CMK (cell line): Measurements from ENCODE around the gene CPNE5.

Experiments used
- DNase-seq: peaks from one replicate; pipeline ENCODE4 v3.0.0-alpha.2; 2010; ENCODE audit warnings: low read depth

The CPNE5 gene

GRCh38 chr6:36791521-36792135, 47.6 kb downstream of the CPNE5 start:
- no peak for DNase-seq

GRCh38 chr6:36791085-36791484, 48.2 kb downstream of the CPNE5 start:
- DNase-seq = no peak

DNA sequence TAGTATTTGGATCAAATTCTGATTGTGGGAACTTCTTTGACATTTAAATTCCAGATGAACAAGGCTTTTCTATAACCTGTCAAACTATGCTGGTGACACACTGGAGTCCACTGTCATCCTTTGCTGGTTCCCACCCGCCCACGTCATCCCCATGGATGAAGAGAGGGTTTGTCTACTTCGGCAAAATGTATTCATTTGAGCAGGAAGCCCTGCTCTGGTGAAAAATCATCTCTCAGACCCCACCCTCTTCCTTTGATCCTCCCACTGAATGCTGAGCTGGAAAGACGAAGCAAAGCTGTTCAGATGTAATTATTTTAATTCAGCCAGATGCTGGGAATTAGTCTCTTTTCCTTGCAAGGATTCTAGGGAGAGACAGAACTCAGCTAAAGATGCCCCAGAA, 50.5 kb downstream of the CPNE5 start:
- DNase-seq = no peak

DNA sequence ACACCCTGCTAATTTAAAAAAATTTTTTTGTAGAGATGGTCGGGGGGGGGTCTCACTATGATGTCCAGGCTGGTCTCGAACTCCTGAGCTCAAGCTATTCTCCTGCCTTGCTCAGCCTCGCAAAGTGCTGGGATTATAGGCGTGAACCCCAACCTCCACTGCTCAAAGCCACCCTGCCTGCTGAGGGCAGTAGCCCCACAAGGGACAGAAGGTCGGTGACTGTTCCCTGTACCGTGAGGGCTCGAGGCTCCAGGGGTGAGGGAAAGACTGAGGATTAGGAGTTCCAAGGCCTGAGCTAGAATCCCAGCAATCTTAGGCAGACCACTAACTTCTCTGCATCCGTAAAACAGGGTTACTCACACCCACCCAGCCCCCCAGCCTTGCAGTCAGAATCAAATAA, 51.1 kb downstream of the CPNE5 start:
- no peak for DNase-seq

DNA sequence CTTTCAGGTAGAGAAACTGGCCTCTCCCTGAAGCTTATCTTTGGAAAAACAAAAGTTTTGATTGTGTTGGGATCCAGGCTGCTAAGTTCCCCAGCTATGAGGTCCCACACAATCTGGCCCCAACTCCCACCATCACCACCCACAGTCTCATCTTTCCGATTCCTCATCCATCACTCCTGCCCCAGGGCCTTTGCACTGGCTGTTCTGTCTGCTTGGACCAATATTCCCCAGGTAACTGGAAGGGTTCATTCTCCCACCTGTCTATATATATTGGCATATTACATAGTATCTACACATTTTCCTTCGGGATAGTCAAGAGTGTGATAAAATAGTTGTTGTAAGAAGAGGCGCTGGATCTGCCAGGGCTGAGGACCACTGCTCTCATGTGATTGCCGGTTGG, 52.0 kb downstream of the CPNE5 start:
- no peak for DNase-seq

DNA sequence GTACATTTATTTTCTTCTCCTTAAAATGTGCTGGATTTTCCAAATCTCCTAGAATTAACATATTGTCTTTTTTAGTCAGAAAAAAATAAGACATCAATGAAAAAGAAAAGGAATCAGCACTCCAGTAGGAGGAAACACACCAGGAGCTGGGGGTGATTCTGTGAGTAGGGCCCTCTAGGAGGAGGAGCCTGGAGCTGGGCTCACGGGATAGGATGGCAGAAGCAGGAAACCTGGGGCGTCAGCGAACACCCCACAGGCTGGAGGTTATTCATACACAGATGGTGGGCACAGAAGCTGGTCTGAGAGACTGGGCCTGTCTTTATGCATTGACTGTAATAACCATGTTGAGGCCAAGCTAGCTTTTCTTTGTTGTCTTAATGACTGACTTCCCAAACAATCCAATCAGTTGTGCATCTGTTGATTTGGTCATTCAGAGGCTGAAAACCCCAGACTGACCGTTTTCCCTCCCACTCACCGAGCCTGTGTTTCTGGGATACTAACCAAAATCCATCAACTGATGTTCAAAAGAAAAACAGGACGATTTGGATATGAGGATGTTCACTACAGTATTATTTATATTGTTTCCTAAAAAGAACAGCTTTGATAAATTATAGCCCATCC, 53.1 kb downstream of the CPNE5 start:
- no peak for DNase-seq

DNA sequence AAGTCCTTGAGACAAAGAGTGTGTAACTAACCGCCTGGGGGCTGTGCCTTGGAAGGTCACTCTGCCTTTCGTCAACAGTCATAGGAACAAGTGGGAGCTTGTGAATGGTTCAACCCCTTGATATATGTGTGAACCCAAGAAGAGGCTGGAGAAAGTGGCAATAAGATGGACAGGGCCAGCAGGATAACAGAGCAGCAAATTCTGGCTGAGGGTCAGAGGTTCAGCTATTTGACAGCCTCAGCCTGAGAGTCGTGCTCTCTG, 54.9 kb downstream of the CPNE5 start:
- DNase-seq = no peak

DNA sequence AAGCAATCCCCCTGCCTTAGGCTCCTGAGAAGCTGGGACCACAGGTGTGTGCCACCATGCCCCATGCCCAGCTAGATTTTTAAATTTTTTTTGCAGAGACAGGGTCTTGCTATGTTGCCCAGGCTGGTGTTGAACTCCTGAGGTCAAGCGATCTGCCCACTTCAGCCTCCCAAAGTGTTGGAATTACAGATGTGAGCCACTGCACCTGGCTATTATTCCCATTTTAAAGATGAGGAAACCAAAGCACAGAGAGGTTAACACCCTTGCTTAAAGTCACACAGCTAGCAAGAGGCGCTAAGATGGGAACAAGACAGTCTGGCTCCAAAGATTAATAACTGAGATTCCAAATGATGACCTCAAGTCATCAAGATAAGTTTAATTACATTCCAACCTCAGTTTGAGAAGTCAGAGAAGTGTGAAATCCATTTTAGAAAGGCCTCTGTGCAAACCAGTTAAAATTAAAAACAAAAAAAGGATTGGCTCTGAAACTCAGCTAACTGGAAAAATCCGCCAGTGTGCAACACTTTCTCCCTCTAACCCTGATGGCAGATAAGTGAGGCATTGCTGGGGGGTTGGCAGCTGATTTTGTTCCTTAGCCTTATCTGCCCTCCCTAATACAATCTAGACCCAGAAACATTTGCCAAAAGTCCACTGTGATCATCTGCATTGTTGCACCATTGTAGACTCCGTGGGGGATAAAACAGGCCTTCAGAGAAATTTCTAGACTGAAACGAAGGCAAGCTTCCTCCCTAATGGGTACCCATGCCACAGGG, 55.5 kb downstream of the CPNE5 start:
- no peak for DNase-seq

DNA sequence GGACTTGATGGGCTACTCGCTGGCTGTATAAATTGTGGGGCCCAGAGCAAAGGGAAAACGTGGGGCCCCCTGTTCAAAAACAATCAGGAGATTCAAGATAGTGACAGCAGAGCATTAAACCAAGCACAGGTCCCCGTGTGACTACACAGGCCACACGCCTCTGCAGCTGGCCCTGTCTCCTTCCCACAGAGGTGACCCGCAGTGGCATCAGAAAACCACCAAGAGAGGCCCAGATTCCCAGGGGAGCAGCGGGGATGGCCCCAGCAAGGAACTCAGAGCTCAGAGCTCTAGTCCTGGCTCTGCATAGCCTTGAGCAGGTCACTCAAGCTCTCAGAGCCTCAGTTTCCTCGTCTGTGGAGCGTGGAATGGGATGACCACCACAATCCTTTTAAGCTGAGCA, 57.6 kb downstream of the CPNE5 start:
- no peak for DNase-seq

DNA sequence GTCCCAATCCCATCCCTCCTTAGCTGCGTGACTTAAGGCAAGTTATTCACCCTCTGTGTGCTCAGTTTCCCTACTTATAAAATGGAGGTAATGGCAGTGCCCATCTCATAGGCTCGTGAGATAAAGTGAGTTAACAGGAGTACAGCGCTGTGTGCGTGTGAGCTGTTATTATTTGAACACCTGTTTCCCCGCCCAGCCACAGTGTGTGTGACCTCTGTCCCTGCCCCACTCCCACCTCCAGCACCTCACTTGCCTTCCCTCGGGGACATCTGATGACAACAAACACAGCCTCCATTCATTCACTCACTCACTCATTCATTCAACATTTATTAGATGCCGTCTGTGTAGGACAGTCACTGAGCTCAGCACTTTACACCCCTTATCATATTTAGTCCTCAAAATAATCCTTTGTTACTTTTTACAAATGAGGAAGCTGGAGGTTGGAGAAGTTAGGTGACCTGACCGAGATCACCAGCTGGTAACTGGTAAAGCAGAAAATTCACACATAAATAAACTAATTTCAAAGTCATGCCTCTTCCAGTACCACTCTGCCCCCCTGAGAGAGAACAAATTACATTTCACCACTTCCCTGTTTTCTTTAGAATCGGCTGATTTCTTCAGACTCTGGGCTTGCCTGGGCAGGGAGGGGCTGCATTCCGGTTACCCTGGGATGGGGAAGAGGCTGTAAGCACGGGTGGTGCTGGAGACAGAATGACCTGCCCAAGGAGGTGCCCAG, 58.6 kb downstream of the CPNE5 start:
- no peak for DNase-seq

DNA sequence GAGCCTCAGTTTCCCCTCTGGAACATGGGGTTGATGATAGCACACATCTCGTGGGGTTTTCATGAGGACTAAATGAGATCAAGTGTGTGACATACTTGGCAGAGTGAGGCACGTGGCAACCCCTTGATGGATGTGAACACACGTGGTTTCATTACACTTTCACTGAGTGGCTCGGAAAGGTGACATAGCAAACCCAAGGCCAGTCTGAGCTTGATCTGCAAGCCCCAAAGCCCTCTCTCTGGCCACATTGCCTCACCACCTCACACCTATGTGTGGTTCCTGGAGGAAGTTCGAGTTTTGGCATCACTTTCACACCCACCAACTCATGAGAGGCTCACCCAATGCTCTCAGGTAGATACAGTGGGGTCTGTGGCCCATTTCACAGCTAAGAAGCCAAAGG, 60.0 kb downstream of the CPNE5 start:
- no peak for DNase-seq

DNA sequence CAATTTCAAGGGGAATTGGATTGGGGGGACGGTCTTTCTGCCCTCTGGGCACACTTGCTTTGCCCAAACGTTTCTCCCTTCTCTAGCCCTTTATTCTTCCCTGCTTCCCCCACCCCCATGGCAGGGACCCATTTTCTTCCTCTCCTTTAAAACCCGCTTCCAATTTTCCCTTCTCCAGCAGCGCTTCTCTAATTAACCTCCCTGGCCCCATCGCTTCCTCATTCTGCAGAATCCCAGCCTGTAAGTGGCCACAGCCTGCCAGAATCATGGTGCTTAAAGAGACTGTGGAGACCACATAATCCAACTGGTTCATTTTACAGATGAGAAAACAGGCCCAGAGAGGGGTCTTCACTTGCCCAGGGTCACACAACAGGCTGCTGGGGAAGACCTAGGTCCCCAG, 61.4 kb downstream of the CPNE5 start:
- no peak for DNase-seq

GRCh38 chr6:36776167-36776566, 63.1 kb downstream of the CPNE5 start:
- no peak for DNase-seq

- no peak for DNase-seq
Measured at GRCh38 chr6:36774331-36774730, 64.9 kb downstream of the CPNE5 start.

GRCh38 chr6:36772397-36772796, 66.8 kb downstream of the CPNE5 start:
- peak; percentile 33 for DNase-seq

DNA sequence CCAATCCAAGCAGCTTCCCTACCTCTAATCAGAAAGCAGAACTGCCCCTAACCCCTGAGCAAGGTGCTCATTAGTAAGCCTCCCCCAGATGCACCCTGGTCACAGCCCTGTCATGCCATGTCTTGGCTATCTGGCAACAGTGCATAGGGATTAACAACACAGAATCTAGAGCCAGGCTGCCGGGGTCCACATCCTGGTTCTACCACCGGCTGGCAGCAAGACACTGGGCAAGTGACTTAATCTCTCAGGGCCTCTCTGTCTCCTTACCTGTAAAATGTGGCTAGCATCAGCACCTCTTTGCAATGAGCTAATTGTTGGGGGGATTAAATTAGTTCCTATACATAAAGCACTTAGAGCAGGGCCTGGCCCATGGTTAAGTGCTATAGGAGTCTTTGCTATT, 68.1 kb downstream of the CPNE5 start:
- no peak for DNase-seq

GRCh38 chr6:36769676-36770499, 69.4 kb downstream of the CPNE5 start:
- peak; percentile 84 for DNase-seq

DNA sequence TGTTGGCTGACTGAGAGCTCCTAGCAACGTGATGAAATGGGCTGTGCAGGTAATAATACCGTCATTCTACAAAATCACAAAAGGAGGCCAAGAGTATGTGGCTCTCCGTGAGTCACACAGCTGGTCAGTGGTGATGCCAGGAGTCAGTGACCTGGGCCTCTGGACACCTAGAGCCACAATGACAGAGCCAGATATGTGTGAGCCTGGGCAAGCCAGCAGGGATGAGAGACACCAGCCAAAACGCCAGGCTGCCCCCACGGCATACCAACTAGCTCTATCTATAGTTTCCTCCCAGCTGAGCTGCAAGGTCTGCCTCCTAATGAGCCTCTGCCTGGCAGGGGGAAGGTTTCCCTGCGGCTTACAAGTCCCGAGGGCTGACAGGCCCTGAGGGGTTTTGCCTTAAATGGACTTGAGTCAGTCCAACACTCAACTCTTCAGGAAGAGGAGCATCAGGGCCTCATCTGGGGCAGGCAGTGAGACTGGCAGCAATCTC, 70.0 kb downstream of the CPNE5 start:
- no peak for DNase-seq

DNA sequence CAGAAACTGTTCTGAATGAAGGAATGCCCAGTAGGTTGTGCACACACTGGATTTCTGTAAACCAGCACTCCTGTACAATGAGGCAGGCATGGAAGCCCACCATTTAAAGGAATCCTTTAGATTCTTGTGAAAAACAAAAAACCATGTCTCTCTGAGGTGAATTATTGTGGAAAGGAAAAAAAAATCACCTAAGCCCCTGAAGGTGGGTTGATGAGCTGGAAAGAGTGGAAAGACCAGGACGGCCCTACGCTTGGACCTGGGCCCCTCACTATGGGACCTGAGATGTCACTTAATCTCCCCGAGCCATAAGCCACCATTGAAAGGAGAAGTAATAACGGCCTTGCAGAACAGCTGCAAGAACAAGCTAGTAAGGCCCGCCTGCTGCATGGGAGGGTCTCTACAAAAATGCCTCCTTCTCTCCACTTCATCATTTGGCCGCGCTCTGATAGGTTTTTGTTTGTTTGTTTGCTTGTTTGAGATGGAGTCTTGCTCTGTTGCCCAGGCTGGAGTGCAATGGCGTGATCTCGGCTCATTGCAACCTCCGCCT, 72.8 kb downstream of the CPNE5 start:
- DNase-seq = no peak

- DNase-seq = no peak
Measured at GRCh38 chr6:36765594-36766398, 73.4 kb downstream of the CPNE5 start.

GRCh38 chr6:36765190-36765589, 74.1 kb downstream of the CPNE5 start:
- DNase-seq = no peak
